ENCODE measurements around the gene MTOR.
"Not testable (repeated sequence)": the region's sequence is repeated elsewhere in the genome, so short reads cannot be mapped to it uniquely, and the experiment has no call there.

Gene MTOR

DNA sequence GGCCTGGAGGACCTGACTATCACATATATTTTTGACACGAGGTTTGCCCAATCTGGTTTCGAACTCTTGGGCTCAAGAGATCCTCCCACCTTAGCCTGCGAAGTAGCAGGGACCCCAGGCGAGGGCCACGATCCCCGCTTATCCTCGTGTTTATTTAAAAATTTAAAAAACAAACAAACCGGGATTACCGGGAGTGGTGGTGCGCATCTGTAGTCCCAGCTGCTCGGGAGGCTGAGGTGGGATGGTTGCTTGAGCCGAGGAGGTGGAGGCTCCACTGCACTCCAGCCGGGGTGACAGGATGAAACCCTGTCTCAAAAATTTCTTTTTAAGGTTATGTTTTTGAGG lies 162.2 kb downstream of the MTOR start:
- no peak for DNase-seq

DNA sequence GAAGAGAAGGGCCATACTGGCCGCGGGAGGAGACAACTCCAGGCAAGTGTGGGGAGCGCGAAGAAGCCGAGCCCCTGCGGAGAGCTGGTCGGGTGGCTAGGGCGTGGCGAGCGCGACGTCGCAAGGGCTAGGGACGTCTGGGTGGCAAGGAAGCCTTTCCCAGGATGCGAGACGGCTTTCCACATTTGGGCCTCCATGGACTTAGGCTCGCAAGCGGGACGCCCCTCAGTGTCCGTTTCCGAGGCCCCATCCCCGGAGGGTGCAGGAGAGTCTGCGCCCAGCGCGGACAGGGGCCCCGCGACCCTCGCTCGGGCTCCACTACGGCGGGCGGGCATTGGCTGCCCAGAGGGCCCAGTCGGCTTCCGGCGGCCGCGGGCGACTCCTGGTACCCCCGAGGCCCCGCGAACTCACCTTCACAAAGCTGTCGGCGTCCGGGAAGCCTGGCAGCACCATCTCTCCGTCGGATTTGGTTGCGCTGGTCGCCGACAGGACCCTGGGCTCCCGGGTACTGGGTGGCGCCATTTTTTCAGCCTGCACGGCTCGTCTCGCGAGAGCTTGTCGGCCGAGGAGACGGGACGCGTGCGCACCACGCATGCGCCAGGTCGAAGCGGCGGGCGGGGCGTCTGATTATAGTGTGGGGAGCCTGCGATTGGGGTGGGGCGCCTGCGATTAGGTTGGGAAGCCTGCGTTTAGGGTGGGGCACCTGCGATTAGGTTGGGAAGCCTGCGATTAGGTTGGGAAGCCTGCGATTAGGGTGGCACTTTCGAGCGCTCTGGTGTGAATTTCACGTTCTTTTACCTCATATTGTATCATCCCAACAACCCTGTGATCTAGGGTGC lies 162.8 kb downstream of the MTOR start, which contains the start of gene EXOSC10:
EXOSC10 (minus strand) TSS at position 560 of the 839 bp plus-strand sequence; CDS start at position 522, 38 bp downstream.
- peak; percentile 90 for DNase-seq

DNA sequence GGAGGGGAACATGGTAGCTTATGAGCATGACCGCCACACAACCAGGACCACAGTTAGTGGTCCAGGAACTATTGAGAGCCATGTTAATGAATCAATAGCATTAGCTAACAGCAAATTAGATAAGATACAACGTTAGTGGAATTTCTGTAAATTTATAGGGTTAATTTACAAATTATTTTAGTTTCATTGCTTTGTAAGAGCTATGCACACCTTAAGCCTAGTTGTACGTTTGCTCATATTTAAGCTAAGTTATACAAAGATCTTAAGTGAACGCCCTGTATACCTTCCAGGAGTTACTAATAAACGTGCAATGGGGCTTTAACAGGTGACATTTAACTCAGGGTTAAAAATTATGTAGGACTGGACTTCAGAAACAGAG lies 163.4 kb downstream of the MTOR start:
- no peak for DNase-seq

DNA sequence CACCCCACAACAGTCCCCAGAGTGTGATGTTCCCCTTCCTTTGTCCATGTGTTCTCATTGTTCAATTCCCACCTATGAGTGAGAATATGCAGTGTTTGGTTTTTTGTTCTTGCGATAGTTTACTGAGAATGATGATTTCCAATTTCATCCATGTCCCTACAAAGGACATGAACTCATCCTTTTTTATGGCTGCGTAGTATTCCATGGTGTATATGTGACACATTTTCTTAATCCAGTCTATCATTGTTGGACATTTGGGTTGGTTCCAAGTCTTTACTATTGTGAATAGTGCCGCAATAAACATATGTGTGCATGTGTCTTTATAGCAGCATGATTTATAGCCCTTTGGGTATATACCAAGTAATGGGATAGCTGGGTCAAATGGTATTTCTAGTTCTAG lies 178.6 kb downstream of the MTOR start:
- DNase-seq = not testable (repeated sequence)

DNA sequence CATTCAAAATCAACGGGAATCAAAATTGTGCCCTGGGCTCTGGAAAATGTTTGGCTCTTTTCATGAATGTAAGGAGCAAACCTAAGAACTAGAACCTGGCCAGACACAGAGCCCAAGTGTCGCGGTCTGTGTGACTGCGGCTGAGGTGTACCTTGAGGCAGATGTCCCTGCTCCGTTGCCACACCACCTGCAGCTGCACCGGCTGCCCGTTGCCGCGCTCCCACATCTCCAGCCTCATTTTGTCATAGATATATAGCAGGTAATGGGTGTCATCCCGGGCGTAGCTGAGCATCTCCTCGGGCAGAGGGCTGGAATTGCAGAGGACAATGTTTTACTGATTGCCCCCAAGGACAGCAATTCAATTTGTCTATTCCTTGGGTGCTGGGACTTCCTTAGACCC lies 181.4 kb downstream of the MTOR start:
- no peak for DNase-seq

DNA sequence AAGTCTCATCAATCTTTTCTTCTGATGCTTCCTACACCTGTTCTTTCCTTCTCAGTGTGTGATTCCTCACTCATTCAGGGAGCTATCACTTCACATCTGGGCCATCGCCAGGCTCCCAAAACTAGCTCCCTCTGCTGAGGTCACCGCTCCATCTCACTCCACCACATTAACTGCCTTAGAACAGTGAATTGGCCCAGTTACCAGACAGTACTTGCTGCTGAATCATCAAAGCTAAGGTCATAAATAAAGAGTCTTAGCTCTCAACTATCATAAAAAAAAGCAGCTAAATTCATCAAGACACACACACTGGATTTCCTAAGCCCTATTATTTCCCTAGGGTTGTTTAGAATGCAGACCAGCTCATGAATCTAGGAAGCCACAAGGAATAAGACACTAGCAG lies 183.7 kb downstream of the MTOR start:
- DNase-seq = no peak

DNA sequence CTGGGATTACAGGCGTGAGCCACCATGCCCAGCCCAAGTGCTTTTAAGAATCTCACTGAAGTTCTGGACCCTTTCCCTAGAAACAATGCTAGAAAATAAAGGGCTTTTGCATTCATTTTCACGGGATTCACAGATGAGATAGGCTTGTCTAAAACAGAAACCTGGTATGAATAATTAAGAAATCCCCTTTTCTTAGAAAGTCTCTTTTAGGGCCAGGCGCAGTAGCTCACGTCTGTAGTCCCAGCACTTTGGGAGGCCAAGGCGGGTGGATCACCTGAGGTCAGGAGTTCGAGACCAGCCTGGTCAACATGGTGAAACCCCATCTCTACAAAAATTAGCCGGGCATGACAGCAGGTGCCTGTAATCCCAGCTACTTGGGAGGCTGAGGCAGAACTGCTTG lies 189.0 kb downstream of the MTOR start:
- not testable (repeated sequence) for DNase-seq

DNA sequence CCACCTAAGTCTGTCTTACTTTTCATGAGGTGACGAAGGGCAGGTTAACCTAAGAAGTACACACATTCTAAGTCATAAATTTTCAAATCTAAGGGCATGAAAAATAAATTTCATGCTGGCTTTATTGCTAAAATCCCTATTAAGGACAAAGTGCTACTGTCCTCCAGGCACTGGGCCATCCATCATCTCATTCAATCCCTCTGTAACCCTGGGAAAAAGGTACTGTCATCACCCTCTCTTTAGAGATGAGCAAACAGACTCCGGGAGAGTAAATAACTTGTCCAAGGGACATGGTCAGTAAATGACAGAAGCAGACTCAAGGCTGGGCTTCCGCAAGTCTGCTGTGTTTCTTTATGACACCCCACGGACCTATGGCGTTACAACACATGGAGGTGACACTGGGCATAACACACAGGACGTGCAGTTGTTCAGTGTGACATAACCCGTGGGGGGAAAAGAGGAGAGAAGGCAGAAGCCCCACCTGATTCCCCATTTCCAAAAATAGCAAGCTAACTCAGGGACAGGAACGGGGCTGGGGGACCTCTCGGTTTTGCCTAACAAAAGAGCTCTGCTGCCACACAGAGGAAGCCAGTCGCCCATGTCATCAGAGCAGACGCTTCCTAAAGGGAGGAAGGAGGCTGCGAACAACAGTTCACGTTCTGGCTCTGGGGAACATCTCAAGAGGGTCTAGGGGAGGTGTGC lies 190.0 kb downstream of the MTOR start:
- DNase-seq = peak; percentile 97

DNA sequence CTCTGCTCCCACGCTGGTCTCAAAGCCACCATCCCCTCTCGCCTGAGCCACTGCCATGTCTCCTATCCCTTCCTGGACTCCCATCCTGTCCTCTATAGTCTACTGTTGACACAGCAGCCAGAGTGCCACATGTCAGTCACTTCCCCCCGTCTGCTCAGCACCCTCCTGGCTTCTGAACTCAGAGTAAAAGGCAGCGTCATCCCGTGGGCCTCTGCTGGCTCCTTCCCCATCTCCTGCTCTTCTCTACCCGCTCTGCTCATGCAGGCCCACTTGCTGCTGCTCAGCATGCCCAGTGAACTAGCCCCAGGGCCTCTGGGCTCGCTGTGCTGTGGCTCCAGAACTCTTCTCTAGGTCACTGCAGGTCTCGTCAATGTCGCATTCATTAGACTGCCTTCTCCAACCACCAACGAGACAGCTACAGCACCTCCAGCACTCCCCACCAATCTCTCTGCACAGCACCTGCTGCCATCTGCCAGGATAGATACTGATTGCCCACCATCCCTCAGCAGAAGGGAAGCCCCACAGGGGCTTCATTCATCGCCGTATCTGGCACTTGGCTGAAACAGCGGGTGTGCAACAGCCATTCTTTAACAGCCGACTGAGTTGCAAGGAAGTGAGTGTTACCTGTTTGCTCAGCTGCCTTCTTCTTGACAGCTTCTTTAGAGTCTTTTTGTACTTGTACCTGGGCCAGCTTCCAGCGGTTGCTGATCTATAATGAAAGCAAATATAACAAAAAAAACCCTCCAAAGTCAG lies 190.7 kb downstream of the MTOR start:
- peak; percentile 97 for DNase-seq

DNA sequence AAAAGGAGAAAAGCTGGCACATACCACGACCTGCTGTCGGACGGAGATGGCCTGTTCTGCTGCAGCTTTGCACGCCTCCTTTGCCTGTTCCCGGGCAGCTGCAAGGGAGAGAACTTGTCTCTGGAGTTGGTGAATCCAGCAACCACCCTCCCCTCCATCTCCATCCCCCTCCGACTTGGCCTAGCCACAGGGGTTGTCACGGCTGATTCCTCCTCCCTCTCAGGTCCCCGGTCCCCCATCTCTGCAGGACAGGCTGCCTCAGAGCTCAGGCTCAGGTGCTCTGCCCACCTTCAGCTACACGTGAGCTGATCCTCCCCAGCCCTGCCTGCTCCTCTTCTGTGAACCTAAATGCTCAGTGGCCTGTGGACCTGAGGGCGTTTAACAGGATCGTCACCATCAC lies 191.5 kb downstream of the MTOR start:
- peak; percentile 50 for DNase-seq

DNA sequence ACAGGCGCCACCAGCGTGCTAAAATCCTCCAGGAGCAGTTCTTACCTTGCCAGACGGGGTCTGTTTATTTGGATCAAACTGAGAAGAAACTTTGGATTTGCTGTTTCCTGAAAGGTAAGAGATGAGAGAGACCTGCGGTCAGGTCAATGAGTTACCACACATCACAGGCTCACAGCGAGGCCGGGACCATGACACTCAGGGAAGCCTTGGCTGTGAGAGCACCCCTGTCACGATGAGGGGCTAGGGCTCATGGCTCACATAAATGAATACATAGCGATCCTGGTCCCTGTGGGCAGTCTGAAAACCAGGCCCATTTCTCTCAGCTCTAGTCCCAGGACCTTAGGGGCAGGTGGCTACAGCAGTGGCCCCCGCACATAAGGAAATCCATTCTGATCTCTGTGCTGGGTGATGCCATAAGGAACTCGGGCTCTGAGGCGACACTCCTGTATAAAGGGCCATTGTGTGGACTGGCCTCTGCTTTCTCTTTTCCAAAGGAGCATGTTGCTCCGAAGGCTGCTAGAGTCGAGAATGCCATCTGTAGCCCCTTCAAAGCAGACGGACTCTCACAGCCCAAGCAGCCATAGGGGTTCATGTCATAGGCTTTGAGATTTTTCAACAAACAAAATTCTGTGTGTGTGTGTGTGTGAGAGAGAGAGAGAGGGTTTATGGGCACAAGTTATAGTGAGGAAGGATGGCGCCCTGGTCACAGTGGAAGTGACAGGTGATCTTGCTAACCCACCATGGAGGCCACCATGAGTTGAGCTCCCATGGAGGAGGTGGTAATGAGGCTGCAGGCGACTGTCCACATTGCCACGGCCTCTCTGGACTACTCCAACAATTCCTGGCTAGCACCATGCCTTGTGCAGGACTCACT lies 193.5 kb downstream of the MTOR start:
- no peak for DNase-seq

DNA sequence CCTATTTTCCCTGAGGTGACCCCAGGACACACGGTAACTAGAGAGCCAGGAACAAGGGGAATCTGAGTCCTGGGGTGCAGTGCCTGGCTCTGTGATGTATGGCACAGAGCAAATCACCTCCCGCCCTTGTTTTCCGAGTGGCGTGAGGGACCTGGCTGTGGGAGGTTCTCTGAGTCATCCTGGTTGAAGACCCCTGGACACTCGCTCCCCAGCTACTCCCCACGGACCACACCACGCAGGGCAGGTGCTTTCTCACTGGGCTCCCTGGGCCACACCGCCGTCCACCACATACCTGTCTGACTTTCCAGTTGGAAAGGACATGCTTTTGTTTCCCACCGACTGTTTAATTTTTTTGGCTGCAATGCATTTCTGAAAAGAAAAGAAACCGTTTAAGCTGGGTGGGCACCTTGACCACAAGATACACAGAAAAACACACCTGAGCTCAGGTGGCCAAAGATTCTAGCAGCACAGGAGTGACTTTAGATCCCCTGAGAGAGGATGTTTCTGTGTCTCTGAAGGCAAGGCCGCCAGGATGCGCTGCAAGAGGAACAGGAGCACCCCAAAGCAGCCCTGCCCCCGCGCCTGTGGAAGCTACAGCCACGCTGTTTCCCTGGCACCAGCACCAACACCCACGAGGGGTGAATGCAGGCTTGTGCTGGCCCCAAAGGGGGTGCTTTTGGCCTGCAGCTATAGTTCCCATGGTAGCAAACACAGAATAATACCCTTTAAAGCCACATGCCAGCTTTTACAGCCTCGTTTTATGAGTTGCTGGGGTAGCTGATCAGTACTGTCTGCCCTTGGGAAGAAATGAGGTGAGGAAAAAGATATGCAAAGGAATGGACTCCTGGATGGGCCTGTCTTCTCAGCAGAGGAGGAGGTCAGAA lies 194.4 kb downstream of the MTOR start:
- peak; percentile 59 for DNase-seq

DNA sequence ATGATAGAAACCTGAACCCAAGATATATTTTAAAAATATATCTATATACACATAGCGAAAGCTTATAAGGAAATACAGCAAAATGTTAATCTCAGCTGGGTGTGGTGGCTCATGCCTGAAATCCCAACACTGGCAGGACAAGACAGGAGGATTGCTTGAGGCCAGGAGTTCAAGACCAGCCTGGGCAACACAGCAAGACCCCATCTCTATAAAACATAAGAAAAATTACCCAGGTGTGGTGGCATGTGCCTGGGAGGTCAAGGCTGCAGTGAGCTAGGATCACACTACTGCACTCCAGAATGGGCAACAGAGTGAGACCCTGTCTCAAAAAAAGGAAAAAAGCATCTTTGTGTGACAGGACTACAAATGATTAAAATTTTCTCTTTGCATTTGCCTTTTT lies 196.6 kb downstream of the MTOR start:
- DNase-seq = no peak

DNA sequence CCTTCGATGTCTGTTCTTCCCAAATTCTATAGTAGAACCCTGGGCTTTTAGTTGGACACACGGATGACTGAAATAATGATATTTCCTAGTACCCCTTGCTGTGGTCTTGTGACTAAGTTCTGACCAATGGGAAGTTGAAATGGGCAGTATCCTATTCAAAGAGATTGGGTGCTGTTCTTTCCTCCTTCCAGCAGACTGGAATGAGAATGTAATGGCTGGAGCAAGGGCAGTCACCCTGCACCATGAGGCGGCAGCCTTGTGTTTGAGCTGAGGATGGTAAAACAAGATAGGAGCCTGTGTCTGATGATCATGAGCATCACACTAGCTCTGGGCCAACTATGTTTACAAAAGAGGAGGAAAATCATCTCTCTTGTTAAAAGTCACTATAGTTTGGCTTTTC lies 197.4 kb downstream of the MTOR start:
- no peak for DNase-seq

DNA sequence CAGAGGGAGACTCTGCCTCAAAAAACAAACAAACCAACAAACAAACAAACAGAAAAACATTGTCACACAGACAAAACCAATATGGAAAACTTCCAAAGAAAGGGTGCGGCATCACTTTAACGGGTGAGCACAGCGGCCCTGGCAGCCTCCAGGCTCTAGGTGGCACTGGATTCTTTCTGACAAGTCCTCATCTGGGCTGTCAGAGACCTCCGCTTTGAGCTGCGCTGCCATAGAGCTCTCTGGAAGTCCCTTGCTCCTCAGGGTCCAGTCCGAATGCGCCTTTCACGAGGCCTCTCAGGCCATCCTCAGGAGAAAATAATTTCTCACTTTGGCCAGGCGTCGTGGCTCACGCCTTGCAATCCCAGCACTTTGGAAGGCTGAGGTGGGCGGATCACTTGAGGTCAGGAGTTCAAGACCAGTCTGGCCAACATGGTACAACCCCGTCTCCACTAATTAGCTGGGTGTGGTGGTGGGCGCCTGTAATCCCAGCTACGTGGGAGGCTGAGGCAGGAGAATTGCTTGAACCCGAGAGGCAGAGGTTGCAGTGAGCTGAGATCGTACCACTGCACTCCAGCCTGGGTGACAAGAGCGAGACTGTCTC lies 198.3 kb downstream of the MTOR start:
- peak; percentile 60 for DNase-seq

DNA sequence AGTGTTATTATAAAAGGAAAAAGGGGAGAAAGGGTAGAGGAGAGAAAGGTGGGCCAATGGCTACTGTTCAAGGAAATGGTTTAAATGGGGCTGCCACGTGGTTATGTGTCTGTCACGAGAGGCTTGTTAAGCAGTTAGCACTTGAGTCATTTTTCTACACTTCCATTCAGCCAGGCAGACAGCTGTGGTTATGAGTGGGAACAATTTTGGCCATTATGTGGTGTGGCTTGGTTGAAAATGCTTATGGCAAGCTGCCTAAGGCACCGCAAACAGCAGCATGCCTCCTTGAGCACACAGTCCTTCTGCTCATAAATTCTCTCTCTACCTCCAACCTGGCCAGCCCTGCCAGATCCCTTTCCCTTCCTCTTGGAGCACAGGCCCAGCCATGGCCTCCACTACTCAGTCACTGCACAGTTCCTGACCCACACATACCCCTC lies 199.4 kb downstream of the MTOR start:
- DNase-seq = peak; percentile 73

DNA sequence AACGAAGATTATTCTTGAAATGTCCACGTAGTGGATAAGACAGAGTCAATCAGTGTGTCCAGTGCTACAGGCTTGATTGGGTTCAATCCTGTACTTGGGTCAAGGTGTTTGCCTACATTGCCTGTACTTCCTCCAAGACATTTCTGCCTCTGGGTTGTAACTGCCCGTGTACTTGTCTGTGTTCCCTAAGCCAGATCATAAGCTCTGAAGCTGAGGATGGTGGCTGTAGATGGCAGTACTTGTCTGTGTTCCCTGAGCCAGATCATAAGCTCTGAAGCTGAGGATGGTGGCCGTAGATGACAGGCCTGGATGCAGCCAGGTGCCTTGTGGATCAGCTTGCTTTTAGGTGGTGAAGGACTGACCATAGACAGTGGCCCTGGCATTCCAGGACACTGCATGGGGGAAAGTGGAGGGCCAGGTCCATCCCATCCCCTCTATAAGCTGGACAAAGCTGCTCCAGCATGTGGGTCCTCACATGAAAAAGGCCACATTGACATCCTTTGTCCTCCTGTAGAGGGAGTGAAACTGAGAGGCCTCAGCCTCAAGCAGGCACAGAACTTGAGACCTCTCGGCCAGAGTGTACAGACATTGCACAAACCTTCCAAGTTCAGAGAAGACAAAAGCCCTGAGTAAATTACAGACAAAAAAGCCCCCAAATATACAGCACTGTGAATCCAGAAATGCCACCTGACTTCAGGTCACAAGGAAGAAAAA lies 200.5 kb downstream of the MTOR start:
- DNase-seq = peak; percentile 36

DNA sequence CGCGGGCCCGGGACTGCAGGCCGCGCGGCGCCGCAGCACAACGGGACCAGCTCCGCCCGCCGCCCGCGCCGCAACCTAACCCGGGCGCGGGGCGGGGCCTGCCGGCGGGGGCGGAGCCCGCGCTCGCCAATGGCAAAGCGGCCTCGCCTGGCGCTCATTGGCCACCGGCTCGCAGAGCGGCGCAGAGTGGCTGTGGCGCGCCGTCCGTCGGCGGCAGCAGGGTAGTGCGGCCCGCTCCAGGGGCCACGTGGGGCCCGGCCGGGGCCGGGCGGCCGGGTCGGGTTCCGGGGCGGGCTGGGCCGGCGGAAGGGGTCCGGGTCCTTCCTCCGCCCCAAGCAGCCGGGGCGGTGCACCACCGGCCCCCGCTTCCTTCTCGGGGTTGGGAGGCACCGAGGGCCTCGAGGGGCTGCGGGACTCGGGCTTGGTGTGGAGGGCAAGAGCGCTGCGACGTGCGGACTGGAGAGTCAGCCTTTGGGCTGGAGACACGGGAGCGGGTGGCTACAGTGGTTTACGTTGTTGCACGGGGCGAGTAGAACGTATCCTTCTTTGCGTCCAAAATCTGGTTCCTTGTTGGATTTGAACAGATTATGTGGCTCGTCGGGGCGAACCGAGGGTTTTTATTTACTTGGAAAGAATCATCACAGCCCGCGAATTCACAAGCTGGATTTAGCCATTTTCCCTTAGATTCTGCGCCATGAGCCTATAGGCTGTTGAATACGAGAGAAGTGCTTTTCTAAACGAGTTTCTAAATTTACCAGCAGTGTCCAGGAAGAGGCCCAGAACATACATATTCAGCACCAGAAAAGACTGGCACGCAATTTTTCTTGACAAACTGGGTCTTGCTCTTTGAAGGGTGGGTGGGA lies 202.2 kb downstream of the MTOR start, which contains the start of gene SRM:
SRM (minus strand) TSS at position 51 of the 863 bp plus-strand sequence. CDS start 75 bp downstream, outside the sequence.
- DNase-seq = peak; percentile 94

Data from NCI-H69 (cell line).